HepG2 (cell line): Measurements from ENCODE around the gene HOXC9. TPM values are rescaled to one million over a fixed set of nuclear protein-coding genes. Genes with fewer than 3 reads are reported as not detected.

ENCODE experiments used
- ATAC-seq: fragments of 200-7000 bp; cut with Tn5 transposase; 3 replicates; pipeline ENCODE4 v1.9.1; 2020; ENCODE audit warnings: mild to moderate bottlenecking, moderate library complexity
- BruUV-seq: library from RNA; stranded (reverse); fragments of 400-500 nt; replicated peaks from 2 replicates; lab custom pipeline; 2021; lab: Mats Ljungman, UMichigan
- CTCF ChIA-PET: fragments of 300-600 bp; formaldehyde crosslinking; extraction: SDS; loops from one replicate; lab custom pipeline; 2021; ENCODE audit warnings: low total read pairs, inconsistent platforms, low intra/inter-chr PET ratio; lab: Yijun Ruan, JAX
- POLR2A ChIA-PET: fragments of 350-600 bp; sonication (Branson Sonifier 250); formaldehyde crosslinking; loops from one replicate; lab custom pipeline; 2020; ENCODE audit warnings: antibody characterized with exemption, inconsistent platforms; lab: Yijun Ruan, JAX
- DNase-seq: peaks from one replicate; pipeline ENCODE4 v3.0.0-alpha.2; 2015; ENCODE audit warnings: low spot score
- FAIRE-seq: peaks from 3 replicates; lab custom pipeline; 2011; peaks lifted over from hg19 to GRCh38; lab: Jason Lieb, UNC
- H2AFZ ChIP-seq: one replicate; pipeline ENCODE4 v1.6.1; 2011; ENCODE audit warnings: low read length, inconsistent platforms
- H3K27ac ChIP-seq: fragments of 300-600 bp; 3 replicates; pipeline ENCODE4 v1.8.0; 2011; ENCODE audit warnings: mixed run types, mild to moderate bottlenecking, mixed read lengths, low read length, inconsistent platforms; ENCODE audit not compliant: insufficient read depth; ENCODE audit errors: extremely low read length
- H3K27me3 ChIP-seq, 2 experiments: fragments of 200-600 bp in 1 of 2; 2 replicates in 1 of 2; 3 replicates in 1 of 2; pipeline versions ENCODE4 v1.6.0 to v1.8.0; 2011; ENCODE audit warnings: low read length in 2 of 2, mild to moderate bottlenecking in 2 of 2, moderate library complexity in 2 of 2, inconsistent platforms in 1 of 2; ENCODE audit not compliant: insufficient read depth in 2 of 2, control insufficient read depth in 1 of 2
- H3K36me3 ChIP-seq, 2 experiments: fragments of 200-600 bp in 1 of 2; replicated peaks in 1 of 2; 2 replicates in 1 of 2; 3 replicates in 1 of 2; pipeline versions ENCODE4 v1.5.1 to v1.8.0; 2011; ENCODE audit warnings: low read length in 2 of 2, inconsistent platforms in 1 of 2; ENCODE audit not compliant: insufficient read depth in 2 of 2, control insufficient read depth in 1 of 2
- H3K4me1 ChIP-seq: 2 replicates; pipeline ENCODE4 v1.5.1; 2012; ENCODE audit warnings: low read length, inconsistent platforms; ENCODE audit not compliant: insufficient read depth
- H3K4me2 ChIP-seq: 2 replicates; pipeline ENCODE4 v1.6.0; 2011; ENCODE audit warnings: low read depth, low read length, inconsistent platforms
- H3K4me3 ChIP-seq, 3 experiments: fragments of 200-600 bp in 1 of 3; sonication (generic), shearing (Covaris generic) in 1 of 3; replicated peaks in 1 of 3; 2 replicates each; pipeline ENCODE4 v1.5.1; 2011 to 2016; ENCODE audit warnings: low read length in 3 of 3, inconsistent platforms in 2 of 3, low read depth in 2 of 3, mild to moderate bottlenecking in 2 of 3, control low read depth in 1 of 3, mixed read lengths in 1 of 3; ENCODE audit not compliant: insufficient read depth in 1 of 3
- H3K79me2 ChIP-seq: one replicate; pipeline ENCODE4 v1.6.1; 2011; ENCODE audit warnings: low read length, inconsistent platforms; ENCODE audit not compliant: insufficient read depth
- H3K9ac ChIP-seq: 2 replicates; pipeline ENCODE4 v1.6.0; 2011; ENCODE audit warnings: mild to moderate bottlenecking, low read depth, low read length, inconsistent platforms; ENCODE audit not compliant: insufficient read depth
- H3K9me3 ChIP-seq: 2 replicates; pipeline ENCODE4 v1.5.1; 2012; ENCODE audit warnings: mild to moderate bottlenecking, low read length
- H4K20me1 ChIP-seq: 2 replicates; pipeline ENCODE4 v1.6.0; 2011; ENCODE audit warnings: inconsistent platforms, mild to moderate bottlenecking, low read length, moderate library complexity; ENCODE audit not compliant: insufficient read depth
- LCORL ChIP-seq, 2 experiments: fragments of 450-650 bp in 1 of 2; sonication (generic) in 1 of 2; formaldehyde crosslinking in 1 of 2; IDR thresholded peaks; 2 replicates each; pipeline versions ENCODE4 v1.5.0 to v1.6.1; 2017 to 2020; ENCODE audit warnings: antibody characterized with exemption in 1 of 2, missing genetic modification reagents in 1 of 2
- MBNL3 ChIP-seq: fragments of 250-450 bp; sonication (Bioruptor Pico); conservative IDR thresholded peaks from 2 replicates; pipeline ENCODE4 v1.8.0; 2022; ENCODE audit warnings: mild to moderate bottlenecking, inconsistent platforms
- PAX8 ChIP-seq: sonication (generic); formaldehyde crosslinking; IDR thresholded peaks from 2 replicates; pipeline ENCODE4 v1.8.0; 2022; ENCODE audit warnings: mild to moderate bottlenecking, missing genetic modification reagents, borderline replicate concordance
- RARG ChIP-seq: sonication (generic); formaldehyde crosslinking; IDR thresholded peaks from 2 replicates; pipeline ENCODE4 v1.4.0; 2020; ENCODE audit warnings: low read depth, mild to moderate bottlenecking, missing genetic modification reagents
- ZNF567 ChIP-seq: sonication (generic); formaldehyde crosslinking; IDR thresholded peaks from 2 replicates; pipeline ENCODE4 v1.8.1; 2023; ENCODE audit warnings: mild to moderate bottlenecking, missing genetic modification reagents, borderline replicate concordance
- WGBS: methylation state at CpG from one replicate; pipeline ENCODE4 v1.1.6; 2017; ENCODE audit warnings: low lambda C conversion rate; 5-methylcytosine and 5-hydroxymethylcytosine counted together
- in situ Hi-C: cut with HindIII; loops from 2 replicates; pipeline ENCODE4 v1.10.0; 2017; ENCODE audit warnings: low pct_unique_long_range_greater_than_20kb; ENCODE audit not compliant: extremely low pct_ligation_motif_present
- intact Hi-C: fragments of 100-400 bp; cut with micrococcal nuclease; formaldehyde crosslinking; loops from one replicate; pipeline ENCODE4 v1.10.0; 2022; ENCODE audit not compliant: unreplicated experiment
- polyA plus RNA-seq, 8 experiments: library from polyadenylated mRNA; depleted of rRNA in 3 of 8; stranded (reverse) in 7 of 8; unstranded in 1 of 8; fragments of >200 nt; fragmentation: Illumina TruSeq in 4 of 8; extraction: Trizol in 4 of 8; gene quantifications; 2 replicates each; pipeline versions ENCODE4 v1.2.1 to v1.2.3, GENCODE V29; 2011 to 2016; ENCODE audit warnings: low read depth in 4 of 8, missing spikeins in 1 of 8, mixed read lengths in 1 of 8; ENCODE audit not compliant: insufficient read depth in 1 of 8
- total RNA-seq, 5 experiments: library from RNA; depleted of rRNA; stranded (reverse); fragments of >200 nt; fragmentation: Illumina TruSeq; extraction: Trizol; gene quantifications; 2 replicates each; pipeline ENCODE4 v1.2.3, GENCODE V29; 2016; ENCODE audit warnings: low read depth in 1 of 5
- TF ChIP-seq, protein P1 (sequence below): sonication (generic); formaldehyde crosslinking; conservative IDR thresholded peaks from 2 replicates; pipeline ENCODE4 v1.8.0; 2022; ENCODE audit warnings: low read depth, missing genetic modification reagents
- TF ChIP-seq, protein P2 (sequence below): sonication (generic); formaldehyde crosslinking; IDR thresholded peaks from 2 replicates; pipeline ENCODE4 v1.8.0; 2022; ENCODE audit warnings: mild to moderate bottlenecking, missing genetic modification reagents, moderate library complexity
- TF ChIP-seq, protein P3 (sequence below): conservative IDR thresholded peaks from 2 replicates; pipeline ENCODE4 v1.6.1; 2018; ENCODE audit warnings: missing genetic modification reagents
- TF ChIP-seq, protein P4 (sequence below): sonication (generic); formaldehyde crosslinking; IDR thresholded peaks from 2 replicates; pipeline ENCODE4 v1.5.0; 2020; ENCODE audit warnings: missing genetic modification reagents, mild to moderate bottlenecking, borderline replicate concordance
- TF ChIP-seq, protein P5 (sequence below): sonication (generic); formaldehyde crosslinking; IDR thresholded peaks from 2 replicates; pipeline ENCODE4 v1.5.1; 2020; ENCODE audit warnings: missing genetic modification reagents, mild to moderate bottlenecking, borderline replicate concordance
- TF ChIP-seq, protein P6 (sequence below): sonication (generic); formaldehyde crosslinking; IDR thresholded peaks from 2 replicates; pipeline ENCODE4 v1.8.1; 2023; ENCODE audit warnings: mild to moderate bottlenecking, inconsistent platforms, moderate library complexity, missing genetic modification reagents, borderline replicate concordance

The HOXC9 gene
- total and polyA plus RNA-seq, 2 of the 13 experiments (the other 11 are each of a cell fraction or from before 2014, with no cell fraction given), result 0.11 to 1.1 TPM

DNA sequence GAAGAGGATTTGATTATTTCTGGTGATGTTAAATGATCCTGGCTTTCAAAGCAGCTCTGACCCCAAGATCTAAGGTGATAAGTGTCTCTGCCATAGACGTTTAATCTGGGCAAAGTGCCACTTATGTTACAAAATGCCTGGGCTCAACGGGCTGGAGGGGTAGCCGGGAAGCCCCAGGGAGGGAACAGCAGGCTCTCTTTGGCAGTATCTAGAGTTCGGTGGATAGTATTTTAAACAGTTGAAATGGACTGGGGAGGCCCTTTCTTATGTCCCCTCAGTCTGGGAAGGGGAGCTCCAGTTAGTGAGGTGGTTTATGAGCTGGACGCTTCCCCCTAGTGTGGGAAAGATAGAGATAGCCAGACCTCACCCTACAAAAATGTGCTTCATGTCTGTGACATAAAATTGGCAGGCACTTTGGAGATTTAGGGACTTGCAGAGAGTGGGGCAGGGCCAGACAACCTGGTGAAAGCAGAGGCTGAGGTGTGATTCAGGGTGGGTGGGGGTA lies 32.5 kb upstream of the HOXC9 start:
- FAIRE-seq (no peak), ATAC-seq (no peak), DNase-seq (no peak)
- no peaks in the 10 kb centered on the region for H3K4me1 ChIP-seq
- in situ Hi-C loops, result no loop called here
- no peak overlapping the region for H3K27ac ChIP-seq
- H3K4me2 ChIP-seq, result no peak overlapping the region
- intact Hi-C loops, result no loop called here
- no peaks in the 10 kb centered on the region for H3K79me2 ChIP-seq
- no peak overlapping the region for H3K4me3 ChIP-seq
- no peaks in the 10 kb centered on the region for H3K9me3 ChIP-seq
- POLR2A ChIA-PET, result no interaction called here
- 6% methylated on average over 4 of the region's 5 CpGs for WGBS
- no peak overlapping the region for H2AFZ ChIP-seq
- no peaks in the 10 kb centered on the region for H3K36me3 ChIP-seq
- 0 out of 2 replicates have a peak, but pooled peaks cover 2% of the 10 kb centered on the region for H4K20me1 ChIP-seq
- CTCF ChIA-PET, result no interaction called here
- H3K9ac ChIP-seq, result no peak overlapping the region
- TF ChIP-seq, protein P1, sequence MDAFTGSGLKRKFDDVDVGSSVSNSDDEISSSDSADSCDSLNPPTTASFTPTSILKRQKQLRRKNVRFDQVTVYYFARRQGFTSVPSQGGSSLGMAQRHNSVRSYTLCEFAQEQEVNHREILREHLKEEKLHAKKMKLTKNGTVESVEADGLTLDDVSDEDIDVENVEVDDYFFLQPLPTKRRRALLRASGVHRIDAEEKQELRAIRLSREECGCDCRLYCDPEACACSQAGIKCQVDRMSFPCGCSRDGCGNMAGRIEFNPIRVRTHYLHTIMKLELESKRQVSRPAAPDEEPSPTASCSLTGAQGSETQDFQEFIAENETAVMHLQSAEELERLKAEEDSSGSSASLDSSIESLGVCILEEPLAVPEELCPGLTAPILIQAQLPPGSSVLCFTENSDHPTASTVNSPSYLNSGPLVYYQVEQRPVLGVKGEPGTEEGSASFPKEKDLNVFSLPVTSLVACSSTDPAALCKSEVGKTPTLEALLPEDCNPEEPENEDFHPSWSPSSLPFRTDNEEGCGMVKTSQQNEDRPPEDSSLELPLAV (CRISPR knock-in tag), result no peak
- TF ChIP-seq, protein P2, sequence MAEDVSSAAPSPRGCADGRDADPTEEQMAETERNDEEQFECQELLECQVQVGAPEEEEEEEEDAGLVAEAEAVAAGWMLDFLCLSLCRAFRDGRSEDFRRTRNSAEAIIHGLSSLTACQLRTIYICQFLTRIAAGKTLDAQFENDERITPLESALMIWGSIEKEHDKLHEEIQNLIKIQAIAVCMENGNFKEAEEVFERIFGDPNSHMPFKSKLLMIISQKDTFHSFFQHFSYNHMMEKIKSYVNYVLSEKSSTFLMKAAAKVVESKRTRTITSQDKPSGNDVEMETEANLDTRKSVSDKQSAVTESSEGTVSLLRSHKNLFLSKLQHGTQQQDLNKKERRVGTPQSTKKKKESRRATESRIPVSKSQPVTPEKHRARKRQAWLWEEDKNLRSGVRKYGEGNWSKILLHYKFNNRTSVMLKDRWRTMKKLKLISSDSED (CRISPR knock-in tag), result no peak
- TF ChIP-seq PAX8 (CRISPR knock-in tag) (no peak), RARG (CRISPR knock-in tag) (no peak), MBNL3 (CRISPR knock-in tag) (no peak), ZNF567 (no peak), LCORL (IDR thresholded peaks at IDR 0.05) (no peak), LCORL (CRISPR knock-in tag; IDR thresholded peaks at IDR 0.05) (no peak)
- TF ChIP-seq, protein P3, sequence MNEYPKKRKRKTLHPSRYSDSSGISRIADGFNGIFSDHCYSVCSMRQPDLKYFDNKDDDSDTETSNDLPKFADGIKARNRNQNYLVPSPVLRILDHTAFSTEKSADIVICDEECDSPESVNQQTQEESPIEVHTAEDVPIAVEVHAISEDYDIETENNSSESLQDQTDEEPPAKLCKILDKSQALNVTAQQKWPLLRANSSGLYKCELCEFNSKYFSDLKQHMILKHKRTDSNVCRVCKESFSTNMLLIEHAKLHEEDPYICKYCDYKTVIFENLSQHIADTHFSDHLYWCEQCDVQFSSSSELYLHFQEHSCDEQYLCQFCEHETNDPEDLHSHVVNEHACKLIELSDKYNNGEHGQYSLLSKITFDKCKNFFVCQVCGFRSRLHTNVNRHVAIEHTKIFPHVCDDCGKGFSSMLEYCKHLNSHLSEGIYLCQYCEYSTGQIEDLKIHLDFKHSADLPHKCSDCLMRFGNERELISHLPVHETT, result no peak
- TF ChIP-seq, protein P4, sequence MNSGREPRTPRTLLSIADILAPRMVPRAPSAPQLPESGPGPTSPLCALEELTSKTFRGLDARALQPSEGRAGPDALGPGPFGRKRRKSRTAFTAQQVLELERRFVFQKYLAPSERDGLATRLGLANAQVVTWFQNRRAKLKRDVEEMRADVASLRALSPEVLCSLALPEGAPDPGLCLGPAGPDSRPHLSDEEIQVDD (CRISPR knock-in tag), result no peak
- TF ChIP-seq, protein P5, sequence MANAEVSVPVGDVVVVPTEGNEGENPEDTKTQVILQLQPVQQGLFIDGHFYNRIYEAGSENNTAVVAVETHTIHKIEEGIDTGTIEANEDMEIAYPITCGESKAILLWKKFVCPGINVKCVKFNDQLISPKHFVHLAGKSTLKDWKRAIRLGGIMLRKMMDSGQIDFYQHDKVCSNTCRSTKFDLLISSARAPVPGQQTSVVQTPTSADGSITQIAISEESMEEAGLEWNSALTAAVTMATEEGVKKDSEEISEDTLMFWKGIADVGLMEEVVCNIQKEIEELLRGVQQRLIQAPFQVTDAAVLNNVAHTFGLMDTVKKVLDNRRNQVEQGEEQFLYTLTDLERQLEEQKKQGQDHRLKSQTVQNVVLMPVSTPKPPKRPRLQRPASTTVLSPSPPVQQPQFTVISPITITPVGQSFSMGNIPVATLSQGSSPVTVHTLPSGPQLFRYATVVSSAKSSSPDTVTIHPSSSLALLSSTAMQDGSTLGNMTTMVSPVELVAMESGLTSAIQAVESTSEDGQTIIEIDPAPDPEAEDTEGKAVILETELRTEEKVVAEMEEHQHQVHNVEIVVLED (CRISPR knock-in tag), result no peak
- TF ChIP-seq, protein P6, sequence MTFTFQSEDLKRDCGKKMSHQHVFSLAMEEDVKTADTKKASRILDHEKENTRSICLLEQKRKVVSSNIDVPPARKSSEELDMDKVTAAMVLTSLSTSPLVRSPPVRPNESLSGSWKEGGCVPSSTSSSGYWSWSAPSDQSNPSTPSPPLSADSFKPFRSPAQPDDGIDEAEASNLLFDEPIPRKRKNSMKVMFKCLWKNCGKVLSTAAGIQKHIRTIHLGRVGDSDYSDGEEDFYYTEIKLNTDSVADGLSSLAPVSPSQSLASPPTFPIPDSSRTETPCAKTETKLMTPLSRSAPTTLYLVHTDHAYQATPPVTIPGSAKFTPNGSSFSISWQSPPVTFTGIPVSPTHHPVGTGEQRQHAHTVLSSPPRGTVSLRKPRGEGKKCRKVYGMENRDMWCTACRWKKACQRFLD (CRISPR knock-in tag), result no peak
- peaks cover 19 to 99% of the 10 kb centered on the region in 2 experiments for H3K27me3 ChIP-seq
- no TSS peak for BruUV-seq
